ENCODE results near the gene DUSP22.
"Not testable (repeated sequence)": the region's sequence is repeated elsewhere in the genome, so short reads cannot be mapped to it uniquely, and the experiment has no call there.

DUSP22 gene

GRCh38 chr6:284486-284885 is 7.8 kb upstream of the DUSP22 start:
- TF ChIP-seq EZH2phosphoT487 (IDR thresholded peaks at IDR 0.05; ENCODE audit: borderline replicate concordance, low read length) (no peak), CTCF (IDR thresholded peaks at IDR 0.05; ENCODE audit: low read depth, low read length, poor library complexity, severe bottlenecking) (no peak)
- H3K27ac ChIP-seq (ENCODE audit: low read depth, low read length) = no peak overlapping the region
- H3K9me3 ChIP-seq (ENCODE audit: control insufficient read depth, insufficient read depth, low read length) = no peaks in the 10 kb centered on the region
- H3K4me3 ChIP-seq (ENCODE audit: low read length) = no peak overlapping the region
- H3K9me2 ChIP-seq (replicated peaks; ENCODE audit: control insufficient read depth, low read length) = no peaks in the 10 kb centered on the region
- no peak overlapping the region for H3K4me2 ChIP-seq (ENCODE audit: low read length)
- H3K4me1 ChIP-seq (ENCODE audit: control insufficient read depth, low read length) = 0 out of 2 replicates have a peak, but pooled peaks cover 3% of the 10 kb centered on the region
- H3K27me3 ChIP-seq (ENCODE audit: control insufficient read depth, low read length) = peaks cover 19% of the 10 kb centered on the region
- H3K36me3 ChIP-seq (ENCODE audit: control insufficient read depth, low read length) = no peaks in the 10 kb centered on the region
- no peaks in the 10 kb centered on the region for H4K20me1 ChIP-seq (ENCODE audit: control insufficient read depth, insufficient read depth, low read depth, low read length)
- H3F3A ChIP-seq (ENCODE audit: control insufficient read depth, insufficient read depth) = no peaks in the 10 kb centered on the region
- H3K79me2 ChIP-seq (ENCODE audit: control insufficient read depth, low read length) = no peaks in the 10 kb centered on the region

GRCh38 chr6:285030-285771 is 7.1 kb upstream of the DUSP22 start:
- TF ChIP-seq CTCF (IDR thresholded peaks at IDR 0.05; ENCODE audit: low read depth, low read length, poor library complexity, severe bottlenecking) (no peak), EZH2phosphoT487 (IDR thresholded peaks at IDR 0.05; ENCODE audit: borderline replicate concordance, low read length) (no peak)
- H3K4me1 ChIP-seq (ENCODE audit: control insufficient read depth, low read length) = peaks cover 4% of the 10 kb centered on the region
- no peaks in the 10 kb centered on the region for H4K20me1 ChIP-seq (ENCODE audit: control insufficient read depth, insufficient read depth, low read depth, low read length)
- H3F3A ChIP-seq (ENCODE audit: control insufficient read depth, insufficient read depth) = no peaks in the 10 kb centered on the region
- H3K9me3 ChIP-seq (ENCODE audit: control insufficient read depth, insufficient read depth, low read length) = no peaks in the 10 kb centered on the region
- H3K27me3 ChIP-seq (ENCODE audit: control insufficient read depth, low read length) = peaks cover 19% of the 10 kb centered on the region
- no peak overlapping the region for H3K4me2 ChIP-seq (ENCODE audit: low read length)
- H3K36me3 ChIP-seq (ENCODE audit: control insufficient read depth, low read length) = no peaks in the 10 kb centered on the region
- no peak overlapping the region for H3K27ac ChIP-seq (ENCODE audit: low read depth, low read length)
- H3K79me2 ChIP-seq (ENCODE audit: control insufficient read depth, low read length) = no peaks in the 10 kb centered on the region
- no peak overlapping the region for H3K4me3 ChIP-seq (ENCODE audit: low read length)
- H3K9me2 ChIP-seq (replicated peaks; ENCODE audit: control insufficient read depth, low read length) = no peaks in the 10 kb centered on the region

GRCh38 chr6:285902-286301 is 6.4 kb upstream of the DUSP22 start:
- not testable (repeated sequence) for H3K4me3 ChIP-seq (ENCODE audit: low read length); H3K9me3 ChIP-seq (ENCODE audit: control insufficient read depth, insufficient read depth, low read length); H3K9me2 ChIP-seq (replicated peaks; ENCODE audit: control insufficient read depth, low read length); H3K36me3 ChIP-seq (ENCODE audit: control insufficient read depth, low read length); H4K20me1 ChIP-seq (ENCODE audit: control insufficient read depth, insufficient read depth, low read depth, low read length); H3K27ac ChIP-seq (ENCODE audit: low read depth, low read length); H3F3A ChIP-seq (ENCODE audit: control insufficient read depth, insufficient read depth); H3K4me2 ChIP-seq (ENCODE audit: low read length); H3K79me2 ChIP-seq (ENCODE audit: control insufficient read depth, low read length)
- peaks cover 11% of the 10 kb centered on the region for H3K4me1 ChIP-seq (ENCODE audit: control insufficient read depth, low read length)
- peaks cover 19% of the 10 kb centered on the region for H3K27me3 ChIP-seq (ENCODE audit: control insufficient read depth, low read length)

GRCh38 chr6:286681-287488 is 5.4 kb upstream of the DUSP22 start:
- no peaks in the 10 kb centered on the region for H3K9me3 ChIP-seq (ENCODE audit: control insufficient read depth, insufficient read depth, low read length)
- TF ChIP-seq EZH2phosphoT487 (IDR thresholded peaks at IDR 0.05; ENCODE audit: borderline replicate concordance, low read length) = no peak
- no peak for TF ChIP-seq CTCF (IDR thresholded peaks at IDR 0.05; ENCODE audit: low read depth, low read length, poor library complexity, severe bottlenecking)
- H3K27ac ChIP-seq (ENCODE audit: low read depth, low read length) = no peak overlapping the region
- no peaks in the 10 kb centered on the region for H3K36me3 ChIP-seq (ENCODE audit: control insufficient read depth, low read length)
- no peaks in the 10 kb centered on the region for H3K79me2 ChIP-seq (ENCODE audit: control insufficient read depth, low read length)
- H3K27me3 ChIP-seq (ENCODE audit: control insufficient read depth, low read length) = peaks cover 19% of the 10 kb centered on the region
- no peaks in the 10 kb centered on the region for H3K9me2 ChIP-seq (replicated peaks; ENCODE audit: control insufficient read depth, low read length)
- no peak overlapping the region for H3K4me3 ChIP-seq (ENCODE audit: low read length)
- no peaks in the 10 kb centered on the region for H3F3A ChIP-seq (ENCODE audit: control insufficient read depth, insufficient read depth)
- no peaks in the 10 kb centered on the region for H4K20me1 ChIP-seq (ENCODE audit: control insufficient read depth, insufficient read depth, low read depth, low read length)
- H3K4me2 ChIP-seq (ENCODE audit: low read length) = no peak overlapping the region
- peaks cover 18% of the 10 kb centered on the region for H3K4me1 ChIP-seq (ENCODE audit: control insufficient read depth, low read length)
